C4-2B (cell line): ENCODE measurements around the gene PACSIN2.

Source experiments
- H3K27ac ChIP-seq: fragments of 450-650 bp; 2 replicates; pipeline ENCODE4 v1.5.1; 2017
- CTCF ChIP-seq: fragments of 450-650 bp; conservative IDR thresholded peaks from 2 replicates; pipeline ENCODE4 v1.5.1; 2017; ENCODE audit warnings: mild to moderate bottlenecking
- ZFX ChIP-seq: fragments of 450-650 bp; IDR thresholded peaks from 2 replicates; pipeline ENCODE4 v1.6.1; 2017

Gene PACSIN2

GRCh38 chr22:42904050-42904449 is 110.9 kb downstream of the PACSIN2 start:
- no peak overlapping the region for H3K27ac ChIP-seq
- TF ChIP-seq CTCF = no peak
- no peak for TF ChIP-seq ZFX

- H3K27ac ChIP-seq = no peak overlapping the region
- TF ChIP-seq ZFX (no peak), CTCF (no peak)
Observed at GRCh38 chr22:42902875-42903510, 112.0 kb downstream of the PACSIN2 start.

- TF ChIP-seq ZFX (no peak), CTCF (no peak)
- no peak overlapping the region for H3K27ac ChIP-seq
Observed at GRCh38 chr22:42901790-42902508, 113.0 kb downstream of the PACSIN2 start.

- TF ChIP-seq CTCF = no peak
- no peak for TF ChIP-seq ZFX
Observed at GRCh38 chr22:42897960-42898359, 117.0 kb downstream of the PACSIN2 start.

GRCh38 chr22:42895541-42895981 is 119.4 kb downstream of the PACSIN2 start:
- no peak for TF ChIP-seq CTCF
- no peak for TF ChIP-seq ZFX
- H3K27ac ChIP-seq = no peak overlapping the region

More at GRCh38 chr22:42897960-42898359, 117.0 kb downstream of the PACSIN2 start:
- H3K27ac ChIP-seq = no peak overlapping the region

- TF ChIP-seq CTCF (no peak), ZFX (no peak)
- H3K27ac ChIP-seq = no peak overlapping the region
Observed at GRCh38 chr22:42895087-42895486, 119.9 kb downstream of the PACSIN2 start.

GRCh38 chr22:42893371-42894150 is 121.4 kb downstream of the PACSIN2 start:
- no peak overlapping the region for H3K27ac ChIP-seq
- no peak for TF ChIP-seq ZFX
- TF ChIP-seq CTCF = no peak
